Medulla oblongata (tissue), 1 donor: ENCODE measurements around the gene IFT25.

Experiments
- DNase-seq: peaks from one replicate; pipeline ENCODE4 v3.0.0-alpha.2; 2015; ENCODE audit errors: extremely low spot score

Gene IFT25

DNA sequence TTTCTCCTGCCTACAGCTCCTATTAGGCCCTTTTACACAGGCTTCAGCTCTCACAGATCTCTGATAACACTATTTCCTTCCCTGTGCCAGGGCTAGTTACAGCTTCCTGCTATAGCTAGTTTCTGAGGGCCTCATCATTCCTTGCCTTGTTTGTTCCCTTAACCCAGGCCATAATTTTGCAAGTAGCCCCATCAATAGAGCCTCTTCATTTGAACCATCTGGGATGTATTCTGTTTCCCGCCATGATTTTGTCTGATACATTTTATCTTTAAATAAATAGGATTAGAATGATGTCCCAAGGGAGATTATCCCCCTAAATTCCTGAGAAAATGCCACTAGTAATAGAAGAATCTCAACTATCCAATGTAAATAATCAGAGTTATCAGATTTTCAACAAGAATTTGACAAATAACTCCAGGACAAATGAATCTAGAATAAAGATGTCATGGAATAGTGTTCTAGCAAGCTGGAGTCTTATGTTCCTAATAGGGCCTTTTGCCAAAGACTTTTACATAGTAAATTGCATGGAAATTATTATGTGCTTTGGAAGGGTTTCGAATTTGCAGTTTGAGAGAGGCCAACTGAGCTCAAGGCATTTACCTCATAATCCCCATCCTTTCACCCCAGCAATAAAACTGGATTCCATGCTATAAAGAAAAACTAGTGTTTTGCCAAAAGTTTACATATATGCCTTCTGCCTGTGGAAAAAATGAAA lies 16.1 kb downstream of the IFT25 start:
- DNase-seq, result no peak

DNA sequence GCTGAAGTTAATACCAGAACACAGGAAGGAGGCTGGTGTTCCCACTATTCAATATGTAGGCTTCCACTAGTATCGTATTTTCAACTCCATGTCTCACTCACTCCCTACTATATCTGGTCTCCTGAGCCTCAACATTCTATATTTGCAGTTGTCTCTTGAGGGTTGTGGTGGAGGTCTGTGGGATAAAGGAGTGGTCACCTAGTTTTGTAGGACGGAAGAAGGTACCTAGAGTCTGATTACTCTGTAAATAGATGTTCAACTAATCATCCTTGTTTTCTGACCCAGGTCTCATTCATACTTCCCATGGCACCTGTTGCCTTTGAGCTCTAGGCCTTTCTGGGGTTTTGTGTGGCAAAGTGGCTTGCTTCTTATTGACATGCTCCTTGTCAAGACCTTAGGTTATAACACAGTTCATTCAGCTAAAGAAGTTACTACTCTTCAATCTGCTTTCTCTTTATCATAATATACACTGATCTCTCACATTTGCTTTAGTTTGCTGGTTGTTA lies 18.1 kb downstream of the IFT25 start:
- DNase-seq, result no peak

DNA sequence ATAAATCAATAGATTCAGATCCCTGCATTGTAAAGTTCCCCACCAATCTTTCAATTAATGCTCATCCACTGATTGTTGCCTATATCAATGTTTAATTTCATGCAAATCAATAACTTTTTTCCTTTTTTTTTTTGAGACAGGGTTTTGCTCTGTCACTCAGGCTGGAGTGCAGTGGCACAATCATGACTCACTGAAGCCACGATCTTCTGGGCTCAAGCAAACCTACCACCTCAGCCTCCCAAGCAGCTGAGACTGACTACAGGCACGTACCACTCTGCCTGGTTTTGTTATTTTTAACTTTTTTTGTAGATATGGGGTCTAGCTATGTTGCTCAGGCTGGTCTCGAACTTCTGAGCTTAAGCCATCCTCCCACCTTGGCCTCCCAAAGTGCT lies 25.8 kb downstream of the IFT25 start:
- DNase-seq, result no peak

DNA sequence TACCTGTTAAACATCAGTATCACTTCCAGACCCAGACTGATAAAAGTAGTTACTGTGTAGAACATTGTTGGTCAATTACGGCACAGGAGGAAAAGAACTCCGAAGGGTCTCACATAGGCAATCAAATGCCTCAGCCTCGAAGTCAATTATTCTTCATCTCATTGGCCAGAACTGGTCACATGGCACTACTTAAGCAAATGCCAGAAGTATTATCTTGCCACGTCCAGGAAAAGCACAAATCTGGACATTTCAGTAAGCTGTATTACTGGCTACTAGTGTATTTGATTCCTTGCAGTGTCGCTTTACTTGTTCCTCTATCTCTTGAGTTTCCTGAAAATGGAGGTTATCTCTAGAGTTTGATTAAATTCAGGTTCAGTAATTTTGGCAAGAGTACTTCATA lies 27.2 kb downstream of the IFT25 start:
- no peak for DNase-seq

DNA sequence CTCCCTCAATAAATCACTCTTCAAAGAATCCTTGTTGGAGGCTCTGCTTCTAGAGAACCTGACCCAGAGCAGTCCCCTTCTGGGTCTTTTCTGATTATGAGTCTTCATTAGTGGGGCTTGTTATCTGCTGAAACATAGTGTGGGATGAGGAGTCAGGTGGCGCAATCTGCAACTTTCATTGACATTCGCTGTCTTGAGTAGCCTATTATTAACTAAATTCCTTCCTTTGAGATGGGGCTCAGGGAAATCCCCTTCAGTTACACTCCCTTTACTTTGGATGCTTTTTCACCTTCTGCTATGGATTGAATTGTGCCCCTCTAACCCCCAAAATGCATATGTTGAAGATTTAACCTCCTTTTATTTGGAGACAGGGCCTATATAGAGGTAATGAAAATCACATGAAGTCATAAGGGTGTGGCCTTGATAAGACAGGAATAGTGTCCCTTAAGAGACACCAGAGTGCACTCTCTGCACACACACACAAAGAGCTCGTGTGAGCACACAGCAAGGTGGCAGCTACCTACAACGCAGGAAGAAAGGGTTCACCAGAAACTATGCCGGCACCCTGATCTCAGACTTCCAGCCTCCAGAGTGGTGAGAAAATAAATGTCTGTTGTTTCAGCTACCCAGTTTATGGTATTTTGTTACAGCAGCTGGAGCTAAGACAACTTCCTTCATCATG lies 32.0 kb downstream of the IFT25 start:
- DNase-seq, result no peak

DNA sequence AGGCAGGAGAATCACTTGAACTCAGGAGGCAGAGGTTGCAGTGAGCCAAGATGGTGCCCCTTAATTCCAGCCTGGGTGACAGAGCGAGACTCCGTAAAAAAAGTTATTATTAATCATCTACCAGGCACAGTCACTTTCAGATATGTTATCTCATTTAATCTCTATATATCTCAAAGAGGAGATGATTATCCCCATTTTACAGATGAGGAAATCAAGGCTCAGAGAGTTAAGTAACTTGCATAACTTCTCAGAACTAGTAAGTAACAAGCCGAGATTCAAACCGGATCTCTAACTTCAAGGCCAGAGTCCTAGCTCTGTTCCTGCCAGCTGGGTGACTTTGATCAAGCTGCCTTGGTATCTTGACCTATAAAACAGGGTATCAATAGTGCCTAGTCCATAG lies 34.1 kb downstream of the IFT25 start:
- DNase-seq, result no peak

DNA sequence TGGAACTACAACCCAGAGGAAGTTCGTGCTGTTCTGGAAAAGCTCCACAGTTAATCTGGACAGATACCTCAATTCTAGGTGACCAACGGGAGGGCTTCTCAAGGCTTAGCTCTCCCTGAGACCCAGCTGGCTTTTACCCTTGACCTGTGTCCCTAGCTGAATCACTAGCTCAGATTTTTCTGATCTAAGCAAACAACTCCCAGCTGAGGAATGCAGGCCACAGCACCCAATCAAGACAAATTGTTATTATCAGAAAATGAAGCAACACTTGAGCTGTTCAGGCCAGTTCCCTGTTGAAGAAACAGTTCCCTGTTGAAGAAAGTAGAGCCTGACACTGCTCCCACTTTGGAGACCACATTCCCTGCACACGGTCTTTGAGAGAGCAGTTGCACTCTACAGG lies 35.6 kb downstream of the IFT25 start:
- DNase-seq, result no peak

DNA sequence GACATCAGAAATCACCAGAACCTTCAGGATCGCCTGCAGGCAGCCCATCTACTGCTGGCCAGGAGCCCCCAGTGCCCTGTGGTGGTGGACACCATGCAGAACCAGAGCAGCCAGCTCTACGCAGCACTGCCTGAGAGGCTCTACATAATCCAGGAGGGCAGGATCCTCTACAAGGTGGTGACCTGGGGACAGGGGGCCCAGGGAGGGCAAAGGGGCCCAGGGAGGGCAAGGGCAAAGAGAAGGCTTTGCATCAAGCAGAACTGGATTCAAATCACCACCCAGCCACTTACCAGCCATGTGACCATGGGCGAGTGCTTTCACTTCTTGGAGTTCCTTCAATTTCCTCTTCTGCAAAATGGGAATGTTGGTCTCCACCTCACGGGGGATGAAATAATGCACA lies 39.4 kb downstream of the IFT25 start:
- no peak for DNase-seq

DNA sequence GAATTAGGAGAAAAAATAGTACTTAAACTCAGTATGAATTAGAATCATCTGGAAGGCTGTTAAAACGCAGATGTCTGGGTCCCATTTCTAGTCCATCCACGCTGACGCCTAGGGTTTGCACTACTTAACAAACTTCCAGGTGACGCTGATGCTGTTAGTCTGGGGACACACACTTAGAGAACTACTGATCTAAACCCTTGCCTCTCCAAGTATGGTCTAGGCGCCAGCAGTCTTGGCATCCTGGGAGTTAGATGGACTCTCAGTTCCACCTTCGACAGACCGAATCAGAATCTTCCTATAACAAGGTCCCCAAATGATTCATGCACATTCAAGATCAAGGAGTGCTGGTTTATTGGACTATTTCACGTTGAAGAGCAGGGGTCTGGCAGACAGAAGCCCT lies 40.0 kb downstream of the IFT25 start:
- no peak for DNase-seq

DNA sequence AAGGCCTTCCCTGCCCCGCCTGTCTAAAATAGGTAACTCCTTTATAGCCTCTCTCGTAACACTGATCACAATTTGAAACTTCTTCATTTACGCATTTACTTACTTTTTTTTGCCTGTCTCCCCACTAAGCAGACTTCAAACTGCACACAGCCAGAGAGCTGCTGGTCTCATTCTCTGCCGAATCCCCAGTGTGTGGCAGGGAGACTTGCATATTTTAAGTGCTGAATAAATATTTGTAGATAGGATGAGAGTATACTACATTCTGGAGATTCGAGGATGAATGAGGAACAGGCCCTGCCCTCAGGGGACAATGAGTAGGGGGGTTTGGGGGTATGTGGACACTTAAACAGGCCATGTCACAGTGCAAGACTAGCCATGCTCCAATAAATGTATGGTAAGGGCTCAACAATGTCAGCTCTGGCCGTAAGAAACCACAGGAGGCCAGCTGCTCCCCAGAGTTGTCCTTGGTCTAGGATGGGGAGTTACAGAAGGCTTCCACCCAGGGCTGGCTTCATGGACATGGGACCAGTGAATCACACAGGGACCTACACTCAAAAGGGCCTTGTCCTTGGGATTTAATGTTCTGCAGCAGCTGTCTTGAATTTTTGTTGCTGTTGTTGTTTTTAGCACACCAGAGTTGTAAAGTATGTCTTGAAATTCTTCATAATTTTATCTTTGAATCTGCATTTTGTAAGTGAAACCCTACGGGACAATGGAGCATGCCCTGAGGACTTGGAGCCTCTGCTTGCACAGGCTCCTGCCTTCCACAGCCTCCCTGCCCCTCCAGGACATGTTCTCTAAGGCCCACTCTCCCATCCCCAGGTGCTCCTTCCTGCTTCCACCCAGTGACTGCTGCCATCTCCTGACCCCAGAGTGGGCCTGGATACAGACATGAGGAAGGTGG lies 43.0 kb downstream of the IFT25 start:
- no peak for DNase-seq

DNA sequence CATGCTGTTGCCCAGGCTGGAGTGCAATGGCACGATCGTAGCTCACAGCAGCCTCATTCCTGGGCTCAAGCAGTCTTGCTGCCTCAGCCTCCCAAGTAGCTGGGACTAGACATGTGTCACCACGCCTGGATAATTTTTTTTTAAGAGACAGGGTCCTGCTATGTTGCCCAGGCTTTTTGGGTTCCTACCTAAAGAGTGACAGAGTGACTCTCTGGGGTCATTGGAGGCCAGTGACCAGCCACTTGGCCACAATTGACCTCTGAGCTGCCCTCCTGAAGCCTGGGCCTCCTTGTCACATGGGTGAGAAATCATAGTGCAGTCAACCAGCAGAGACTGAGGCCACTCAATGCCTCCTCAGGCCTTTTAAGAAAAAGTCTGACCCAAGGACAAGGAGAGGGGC lies 45.8 kb downstream of the IFT25 start:
- no peak for DNase-seq

DNA sequence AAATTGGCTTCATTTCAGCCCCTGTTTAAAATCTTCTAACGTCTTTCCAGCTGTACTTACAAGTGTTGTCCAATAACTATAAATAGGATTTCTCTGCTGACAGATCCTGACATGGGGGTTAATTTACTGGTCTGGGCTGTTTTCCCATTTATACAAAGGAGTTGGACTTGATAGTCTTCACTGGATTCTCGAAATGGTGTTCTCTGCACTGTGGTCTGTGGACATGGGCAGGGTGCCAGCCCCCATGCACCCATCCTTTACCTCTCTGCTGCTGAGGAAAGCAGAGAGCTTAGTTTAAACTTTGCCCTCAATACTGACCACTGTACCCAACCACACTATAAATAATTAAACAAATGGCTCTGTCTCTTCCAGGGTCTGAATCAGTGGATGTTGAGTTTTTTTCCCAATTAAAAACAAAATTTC lies 46.3 kb downstream of the IFT25 start:
- no peak for DNase-seq

DNA sequence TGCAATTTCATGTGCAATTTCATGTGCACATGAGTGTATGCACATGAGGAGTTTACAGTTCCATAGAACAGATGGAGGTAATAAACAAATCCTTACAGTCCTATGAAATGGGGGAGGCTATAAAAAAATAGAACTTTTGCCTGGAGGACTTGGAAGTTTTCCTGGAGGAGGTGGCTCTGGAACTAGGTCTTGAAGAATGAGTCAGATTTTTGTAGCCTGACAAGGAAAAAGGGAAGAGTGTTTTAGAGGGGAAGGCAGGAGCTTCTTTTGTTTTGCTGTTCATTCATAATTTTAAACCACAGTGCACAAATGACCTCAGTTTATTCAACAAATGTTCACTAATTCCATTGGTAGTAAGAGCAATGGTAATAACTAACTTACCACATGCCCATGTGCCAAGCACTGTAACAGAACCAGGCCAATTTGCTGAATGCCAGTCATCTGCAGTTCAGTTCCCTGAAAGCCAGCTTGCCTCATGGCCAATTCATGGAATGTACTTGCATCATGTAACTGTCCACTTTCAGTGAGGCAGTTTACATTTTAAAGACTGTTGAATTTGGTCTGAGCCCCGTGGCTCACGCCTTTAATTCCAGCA lies 48.8 kb downstream of the IFT25 start:
- peak; percentile 34 for DNase-seq

DNA sequence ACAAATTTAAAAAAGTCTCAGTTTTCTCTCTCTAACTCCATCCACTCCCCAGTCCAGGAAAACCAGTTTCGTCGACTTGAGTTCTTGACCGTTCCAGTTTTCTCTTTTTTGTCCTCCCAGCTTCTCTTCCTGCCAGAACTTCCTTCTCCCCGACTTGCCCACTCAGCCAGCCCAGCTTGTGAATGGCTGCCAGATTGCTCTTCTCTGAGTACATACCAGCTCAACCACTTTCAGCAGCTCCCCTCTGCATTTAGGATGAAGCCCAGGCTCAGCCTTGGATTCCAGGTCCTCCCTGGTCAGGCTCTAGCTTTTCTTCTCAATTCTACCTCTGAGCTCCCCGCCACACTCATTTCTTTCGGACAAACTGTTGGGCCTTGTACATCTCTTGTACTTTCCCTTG lies 50.1 kb downstream of the IFT25 start:
- DNase-seq, result peak; percentile 21

DNA sequence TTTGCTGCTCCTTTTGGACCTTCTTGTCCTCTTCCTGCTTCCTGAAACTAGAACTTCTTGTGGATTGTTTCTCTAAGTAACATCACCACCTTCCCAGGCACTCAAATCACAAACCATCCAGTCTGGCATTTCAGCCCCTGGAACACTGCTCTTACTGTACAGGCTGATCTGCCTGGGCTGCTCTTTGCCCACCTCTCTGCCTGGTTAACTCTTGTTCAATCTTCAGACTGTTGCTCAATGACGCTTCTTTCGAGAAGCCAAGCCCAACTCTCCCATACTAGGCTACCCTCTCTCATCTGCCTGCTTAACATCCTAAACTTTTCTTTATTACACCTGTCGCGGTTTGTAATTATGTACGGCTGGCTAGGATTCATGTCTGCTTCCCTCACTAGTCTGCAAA lies 50.9 kb downstream of the IFT25 start:
- DNase-seq, result no peak

DNA sequence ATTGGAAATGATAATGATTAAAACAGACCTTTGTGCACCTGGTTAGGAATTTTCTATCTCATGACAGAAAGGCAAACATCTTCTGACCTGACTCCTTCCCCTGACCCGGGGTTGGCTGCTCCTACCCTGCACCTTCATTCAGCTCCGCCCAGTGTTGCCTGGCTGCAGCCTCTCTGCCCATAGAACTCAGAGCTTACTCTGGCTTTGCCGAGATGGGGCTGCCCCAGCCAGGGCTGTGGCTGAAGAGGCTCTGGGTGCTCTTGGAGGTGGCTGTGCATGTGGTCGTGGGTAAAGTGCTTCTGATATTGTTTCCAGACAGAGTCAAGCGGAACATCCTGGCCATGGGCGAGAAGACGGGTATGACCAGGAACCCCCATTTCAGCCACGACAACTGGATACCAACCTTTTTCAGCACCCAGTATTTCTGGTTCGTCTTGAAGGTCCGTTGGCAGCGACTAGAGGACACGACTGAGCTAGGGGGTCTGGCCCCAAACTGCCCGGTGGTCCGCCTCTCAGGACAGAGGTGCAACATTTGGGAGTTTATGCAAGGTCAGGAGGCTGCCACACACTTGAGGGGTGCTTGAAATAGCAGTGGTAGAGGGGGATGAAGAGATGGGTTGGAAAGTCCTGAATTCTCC lies 51.4 kb downstream of the IFT25 start, which contains the start of gene DIO1:
TSS of gene DIO1 (plus strand) at position 189 of the 638 bp plus-strand sequence. CDS start at position 213, 24 bp downstream.
- no peak for DNase-seq

DNA sequence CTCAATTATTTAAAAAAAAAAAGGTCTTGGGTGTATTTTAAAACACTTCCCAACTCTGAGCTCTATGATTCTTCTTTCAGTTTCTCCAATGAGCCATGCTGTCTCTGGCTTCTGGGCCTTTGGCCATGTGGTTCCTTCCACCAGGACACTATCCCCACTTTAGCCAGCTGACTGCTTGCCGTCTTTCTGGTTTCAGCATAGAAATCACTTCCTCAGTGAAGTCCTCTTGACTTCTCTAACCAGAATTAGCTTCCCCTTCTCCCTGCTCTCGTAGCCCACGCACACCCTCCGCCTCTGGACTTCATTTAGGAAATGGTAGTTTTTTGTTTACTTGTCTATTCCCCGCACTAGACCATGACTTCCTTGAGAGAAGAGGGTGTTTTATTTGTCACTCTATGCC lies 52.6 kb downstream of the IFT25 start:
- DNase-seq, result peak; percentile 92

DNA sequence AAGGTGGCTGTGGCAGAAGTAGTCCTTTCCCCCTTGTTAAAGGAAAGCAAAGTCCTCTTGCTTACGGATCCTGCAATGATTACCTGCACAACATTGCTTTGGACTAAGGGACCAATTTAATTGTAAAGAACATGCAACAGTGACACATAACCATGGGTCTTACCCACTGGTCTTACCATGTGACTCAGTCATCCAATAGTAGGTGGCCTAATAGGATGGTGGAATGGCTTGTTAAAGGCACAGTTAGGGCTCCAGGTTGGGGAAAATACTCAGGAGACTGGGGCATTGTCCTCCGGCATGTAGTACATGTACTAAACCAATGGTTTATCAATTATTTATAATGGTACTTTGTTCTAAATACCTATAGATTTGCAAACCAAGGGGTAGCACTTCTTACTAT lies 53.8 kb downstream of the IFT25 start:
- DNase-seq, result no peak

DNA sequence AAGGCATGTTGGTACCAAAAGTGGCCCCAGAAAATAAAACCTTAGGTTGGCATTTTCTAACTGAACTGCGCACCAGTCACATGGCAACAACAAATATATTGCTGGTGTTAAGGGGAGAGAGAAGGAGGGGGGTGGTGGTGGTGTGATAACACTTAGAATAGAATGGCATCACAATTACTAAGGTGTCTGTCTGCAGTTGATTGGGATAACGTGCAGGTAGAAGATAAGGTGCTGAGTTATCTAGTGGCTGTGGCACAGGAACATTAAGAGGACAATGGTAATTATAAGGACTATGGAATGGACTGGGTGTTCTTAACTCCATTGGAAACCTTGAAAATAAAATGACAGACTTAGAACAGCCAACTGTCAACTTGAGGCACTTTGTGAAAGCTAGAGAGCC lies 54.5 kb downstream of the IFT25 start:
- no peak for DNase-seq

DNA sequence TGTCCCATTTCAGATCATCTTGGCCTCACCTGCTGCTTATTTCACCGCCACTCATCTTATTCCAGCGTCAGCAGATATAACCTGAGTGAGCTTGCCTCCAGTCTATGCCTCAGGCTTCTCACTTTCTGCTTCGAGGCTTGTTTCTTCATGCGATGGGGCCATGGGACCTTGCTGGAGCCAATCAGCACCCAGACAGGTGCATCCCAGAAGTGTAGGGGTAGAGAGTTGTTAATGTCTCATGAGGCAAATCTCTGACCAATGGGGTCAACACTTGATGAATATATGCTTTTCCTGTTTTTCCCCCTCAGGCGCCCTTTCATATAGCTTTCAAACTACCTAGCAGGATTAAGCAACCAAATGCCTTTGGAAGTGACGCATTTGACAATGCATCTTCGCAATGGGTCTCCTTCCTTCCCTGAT lies 55.0 kb downstream of the IFT25 start:
- DNase-seq, result peak; percentile 19
